Astrocyte (in vitro differentiated cells and primary cell): ENCODE data around the gene CXCL14. TPM values are rescaled to one million over a fixed set of nuclear protein-coding genes. Genes with fewer than 3 reads are reported as not detected.

ENCODE experiments used
- DNase-seq: peaks from one replicate; pipeline ENCODE4 v3.0.0-alpha.2; 2010; ENCODE audit warnings: low read depth
- FAIRE-seq: peaks from 2 replicates; lab custom pipeline; 2011; peaks lifted over from hg19 to GRCh38; lab: Jason Lieb, UNC
- H2AFZ ChIP-seq: 2 replicates; pipeline ENCODE4 v1.6.0; 2012; ENCODE audit warnings: low read depth, low read length, inconsistent platforms
- H3K27ac ChIP-seq: 2 replicates; pipeline ENCODE4 v1.5.1; 2011; ENCODE audit warnings: low read depth, low read length, inconsistent platforms
- H3K27me3 ChIP-seq: 2 replicates; pipeline ENCODE4 v1.6.0; 2011; ENCODE audit warnings: low read length, inconsistent platforms; ENCODE audit not compliant: insufficient read depth
- H3K36me3 ChIP-seq: 2 replicates; pipeline ENCODE4 v1.5.1; 2011; ENCODE audit warnings: low read length, inconsistent platforms; ENCODE audit not compliant: insufficient read depth
- H3K4me1 ChIP-seq: 2 replicates; pipeline ENCODE4 v1.5.1; 2011; ENCODE audit warnings: low read length, inconsistent platforms; ENCODE audit not compliant: insufficient read depth
- H3K4me2 ChIP-seq: 2 replicates; pipeline ENCODE4 v1.6.0; 2012; ENCODE audit warnings: low read length, inconsistent platforms
- H3K4me3 ChIP-seq: 2 replicates; pipeline ENCODE4 v1.5.1; 2011; ENCODE audit warnings: low read depth, mild to moderate bottlenecking, low read length, inconsistent platforms; ENCODE audit not compliant: insufficient read depth
- H3K79me2 ChIP-seq: 2 replicates; pipeline ENCODE4 v1.6.0; 2012; ENCODE audit warnings: mild to moderate bottlenecking, low read length, inconsistent platforms; ENCODE audit not compliant: insufficient read depth
- H3K9ac ChIP-seq: 2 replicates; pipeline ENCODE4 v1.6.0; 2012; ENCODE audit warnings: mild to moderate bottlenecking, low read length, inconsistent platforms
- H3K9me3 ChIP-seq: 2 replicates; pipeline ENCODE4 v1.5.1; 2012; ENCODE audit warnings: low read depth, mild to moderate bottlenecking, low read length, inconsistent platforms; ENCODE audit not compliant: insufficient read depth
- H4K20me1 ChIP-seq: 2 replicates; pipeline ENCODE4 v1.6.0; 2012; ENCODE audit warnings: low read length, inconsistent platforms; ENCODE audit not compliant: insufficient read depth
- H3K27ac Mint-ChIP-seq: one replicate; pipeline ENCODE4 v1.8.0; 2021; ENCODE audit warnings: mild to moderate bottlenecking, mixed read lengths; ENCODE audit not compliant: unreplicated experiment
- H3K27me3 Mint-ChIP-seq: one replicate; pipeline ENCODE4 v1.8.0; 2021; ENCODE audit warnings: low read depth, mixed read lengths; ENCODE audit not compliant: unreplicated experiment
- H3K36me3 Mint-ChIP-seq: one replicate; pipeline ENCODE4 v1.8.0; 2021; ENCODE audit warnings: low read depth, mixed read lengths; ENCODE audit not compliant: unreplicated experiment
- H3K4me1 Mint-ChIP-seq: one replicate; pipeline ENCODE4 v1.8.0; 2021; ENCODE audit warnings: low read depth, mixed read lengths; ENCODE audit not compliant: unreplicated experiment
- H3K4me3 Mint-ChIP-seq: one replicate; pipeline ENCODE4 v1.8.0; 2021; ENCODE audit warnings: mild to moderate bottlenecking, moderate library complexity, mixed read lengths; ENCODE audit not compliant: unreplicated experiment
- H3K9me3 Mint-ChIP-seq: one replicate; pipeline ENCODE4 v1.8.0; 2021; ENCODE audit warnings: mild to moderate bottlenecking, mixed read lengths; ENCODE audit not compliant: unreplicated experiment
- CTCF ChIP-seq: IDR thresholded peaks from 2 replicates; pipeline ENCODE4 v1.5.1; 2011; ENCODE audit warnings: low read depth, mild to moderate bottlenecking, inconsistent platforms, low read length, moderate library complexity; ENCODE audit not compliant: insufficient read depth
- EZH2 ChIP-seq: IDR thresholded peaks from 2 replicates; pipeline ENCODE4 v1.6.1; 2012; ENCODE audit warnings: mild to moderate bottlenecking, low read length, inconsistent platforms; ENCODE audit not compliant: insufficient read depth
- total RNA-seq: library from RNA; stranded (reverse); gene quantifications from 2 replicates; pipeline ENCODE4 v1.2.1, GENCODE V29; 2021

Gene CXCL14
- total RNA-seq, 1 donor from 2014 or later: 1.0 TPM

GRCh38 chr5:135571902-135572301, 6.9 kb downstream of the CXCL14 start:
- no peak overlapping the region for H3K27ac ChIP-seq
- no peak overlapping the region for H2AFZ ChIP-seq
- peaks cover 8% of the 10 kb centered on the region for H3K4me1 Mint-ChIP-seq
- peaks cover 8% of the 10 kb centered on the region for H3K4me1 ChIP-seq
- no peaks in the 10 kb centered on the region for H4K20me1 ChIP-seq
- DNase-seq: no peak
- TF ChIP-seq CTCF: no peak
- no peak for TF ChIP-seq EZH2
- no peak for FAIRE-seq
- H3K9ac ChIP-seq: no peak overlapping the region
- H3K4me3 ChIP-seq: no peak overlapping the region
- H3K27ac Mint-ChIP-seq: no peak overlapping the region
- no peak overlapping the region for H3K4me2 ChIP-seq
- H3K36me3 ChIP-seq: no peaks in the 10 kb centered on the region
- H3K9me3 ChIP-seq: no peaks in the 10 kb centered on the region
- H3K27me3 Mint-ChIP-seq: peaks cover 41% of the 10 kb centered on the region
- no peaks in the 10 kb centered on the region for H3K36me3 Mint-ChIP-seq
- peaks cover 2% of the 10 kb centered on the region for H3K9me3 Mint-ChIP-seq
- H3K27me3 ChIP-seq: no peaks in the 10 kb centered on the region
- no peaks in the 10 kb centered on the region for H3K79me2 ChIP-seq
- no peak overlapping the region for H3K4me3 Mint-ChIP-seq

GRCh38 chr5:135571066-135571609, 7.7 kb downstream of the CXCL14 start:
- TF ChIP-seq CTCF: no peak
- no peak for TF ChIP-seq EZH2
- H3K36me3 Mint-ChIP-seq: no peaks in the 10 kb centered on the region
- FAIRE-seq: no peak

GRCh38 chr5:135570453-135570764, 8.4 kb downstream of the CXCL14 start:
- DNase-seq: no peak
- H3K9me3 Mint-ChIP-seq: peaks cover 2% of the 10 kb centered on the region
- H4K20me1 ChIP-seq: no peaks in the 10 kb centered on the region
- no peak overlapping the region for H3K9ac ChIP-seq
- no peaks in the 10 kb centered on the region for H3K4me1 ChIP-seq
- no peak for TF ChIP-seq CTCF
- no peak for TF ChIP-seq EZH2
- H3K4me1 Mint-ChIP-seq: no peaks in the 10 kb centered on the region
- H3K4me3 ChIP-seq: no peak overlapping the region
- H2AFZ ChIP-seq: no peak overlapping the region
- H3K27ac Mint-ChIP-seq: no peak overlapping the region
- no peak overlapping the region for H3K4me2 ChIP-seq
- no peaks in the 10 kb centered on the region for H3K79me2 ChIP-seq
- H3K27me3 ChIP-seq: peaks cover under 1% of the 10 kb centered on the region
- no peaks in the 10 kb centered on the region for H3K36me3 ChIP-seq
- peaks cover 46% of the 10 kb centered on the region for H3K27me3 Mint-ChIP-seq
- no peaks in the 10 kb centered on the region for H3K36me3 Mint-ChIP-seq
- H3K27ac ChIP-seq: no peak overlapping the region
- no peak for FAIRE-seq
- H3K9me3 ChIP-seq: no peaks in the 10 kb centered on the region
- H3K4me3 Mint-ChIP-seq: no peak overlapping the region

More at GRCh38 chr5:135571066-135571609, 7.7 kb downstream of the CXCL14 start:
- no peaks in the 10 kb centered on the region for H3K9me3 ChIP-seq
- no peak overlapping the region for H3K4me3 Mint-ChIP-seq
- peaks cover 2% of the 10 kb centered on the region for H3K4me1 ChIP-seq
- no peaks in the 10 kb centered on the region for H4K20me1 ChIP-seq
- H3K27ac ChIP-seq: no peak overlapping the region
- no peak overlapping the region for H2AFZ ChIP-seq
- no peak overlapping the region for H3K4me2 ChIP-seq
- no peak overlapping the region for H3K4me3 ChIP-seq
- no peak overlapping the region for H3K27ac Mint-ChIP-seq
- DNase-seq: no peak
- no peaks in the 10 kb centered on the region for H3K36me3 ChIP-seq
- H3K9me3 Mint-ChIP-seq: peaks cover 2% of the 10 kb centered on the region
- H3K79me2 ChIP-seq: no peaks in the 10 kb centered on the region
- no peaks in the 10 kb centered on the region for H3K27me3 ChIP-seq
- H3K27me3 Mint-ChIP-seq: peaks cover 43% of the 10 kb centered on the region
- peaks cover 4% of the 10 kb centered on the region for H3K4me1 Mint-ChIP-seq
- no peak overlapping the region for H3K9ac ChIP-seq
